ENCODE results near the gene RAB44.

- TF ChIP-seq CTCF (IDR thresholded peaks at IDR 0.05; ENCODE audit: low read depth, low read length) (no peak), POLR2A (IDR thresholded peaks at IDR 0.05; ENCODE audit: extremely low read depth, insufficient read length) (no peak)
These were observed 35.7 kb downstream of the RAB44 start for GRCh38 chr6:36733300-36733699.
